Measurements from ENCODE around the gene C1orf198.

C1orf198 gene

GRCh38 chr1:230891413-230891812, 23.1 kb upstream of the C1orf198 start:
- DNase-seq = no peak

GRCh38 chr1:230884646-230885045, 16.3 kb upstream of the C1orf198 start:
- no peak for DNase-seq

DNA sequence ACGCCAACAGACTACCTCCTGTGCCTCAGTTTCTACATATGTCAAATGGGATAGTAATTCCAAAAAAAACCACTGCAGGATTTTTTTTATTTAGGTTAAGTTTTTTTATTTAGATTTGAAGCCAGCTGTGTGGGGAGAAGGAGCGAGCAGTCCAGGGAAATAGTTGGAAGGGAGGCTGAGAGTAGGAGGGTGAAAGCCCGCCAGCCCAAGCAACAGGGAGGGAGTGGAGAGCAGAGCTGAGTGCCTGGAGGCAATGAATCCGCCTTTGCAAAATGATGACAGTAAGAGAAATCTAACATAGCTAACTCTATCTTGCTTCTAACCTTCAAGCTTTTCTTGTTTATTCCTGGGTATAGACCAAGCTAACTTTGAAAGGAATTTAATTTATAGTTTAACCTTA, 15.6 kb upstream of the C1orf198 start:
- DNase-seq = no peak

DNA sequence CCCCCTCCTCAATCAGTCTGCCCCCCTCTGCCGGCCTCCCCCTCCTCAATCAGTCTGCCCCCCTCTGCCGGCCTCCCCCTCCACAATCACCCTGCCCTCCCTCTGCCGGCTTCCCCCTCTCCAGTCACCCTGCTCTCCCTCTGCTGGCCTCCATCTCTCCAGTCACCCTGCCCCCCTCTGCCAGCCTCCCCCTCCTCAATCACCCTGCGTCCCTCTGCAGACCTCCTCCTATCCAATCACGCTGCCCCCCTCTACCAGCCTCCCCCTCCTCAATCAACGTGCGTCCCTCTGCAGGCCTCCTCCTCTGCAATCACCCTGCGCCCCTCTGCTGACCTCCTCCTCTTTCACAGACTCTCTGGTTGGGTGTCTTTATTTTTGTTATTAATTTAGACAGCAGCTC, 11.5 kb upstream of the C1orf198 start:
- DNase-seq = no peak

GRCh38 chr1:230878591-230878990, 10.3 kb upstream of the C1orf198 start:
- DNase-seq = no peak

DNA sequence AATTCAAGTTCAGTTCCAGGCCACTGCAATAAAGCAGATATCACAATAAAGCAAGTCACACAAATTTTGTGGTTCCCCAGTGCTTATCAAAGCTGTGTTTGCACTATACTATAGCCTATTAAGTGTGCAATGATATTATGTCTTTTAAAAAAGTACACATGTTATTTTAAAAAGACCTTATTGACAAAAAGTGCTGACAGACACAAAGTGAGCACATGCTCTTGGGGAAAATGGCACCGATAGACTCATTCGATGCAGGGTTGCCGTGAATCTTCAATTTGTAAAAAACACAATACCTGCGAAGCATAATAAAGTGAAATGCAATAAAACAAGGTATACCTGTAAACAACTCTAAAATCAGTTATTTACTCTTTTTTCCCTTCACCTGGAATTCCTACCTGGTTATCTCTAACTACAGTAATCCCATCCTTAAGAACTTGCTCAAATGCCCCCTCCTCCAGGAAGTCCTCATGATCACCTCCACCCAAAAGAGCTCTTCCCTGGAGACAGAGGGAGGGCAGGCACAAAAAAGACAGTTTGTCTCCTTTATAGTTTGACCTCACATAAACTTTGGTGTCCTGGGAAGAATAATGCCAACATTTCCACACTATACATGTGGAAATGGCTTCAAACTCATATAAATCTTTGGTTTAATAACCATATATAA, 9.7 kb upstream of the C1orf198 start:
- no peak for DNase-seq

DNA sequence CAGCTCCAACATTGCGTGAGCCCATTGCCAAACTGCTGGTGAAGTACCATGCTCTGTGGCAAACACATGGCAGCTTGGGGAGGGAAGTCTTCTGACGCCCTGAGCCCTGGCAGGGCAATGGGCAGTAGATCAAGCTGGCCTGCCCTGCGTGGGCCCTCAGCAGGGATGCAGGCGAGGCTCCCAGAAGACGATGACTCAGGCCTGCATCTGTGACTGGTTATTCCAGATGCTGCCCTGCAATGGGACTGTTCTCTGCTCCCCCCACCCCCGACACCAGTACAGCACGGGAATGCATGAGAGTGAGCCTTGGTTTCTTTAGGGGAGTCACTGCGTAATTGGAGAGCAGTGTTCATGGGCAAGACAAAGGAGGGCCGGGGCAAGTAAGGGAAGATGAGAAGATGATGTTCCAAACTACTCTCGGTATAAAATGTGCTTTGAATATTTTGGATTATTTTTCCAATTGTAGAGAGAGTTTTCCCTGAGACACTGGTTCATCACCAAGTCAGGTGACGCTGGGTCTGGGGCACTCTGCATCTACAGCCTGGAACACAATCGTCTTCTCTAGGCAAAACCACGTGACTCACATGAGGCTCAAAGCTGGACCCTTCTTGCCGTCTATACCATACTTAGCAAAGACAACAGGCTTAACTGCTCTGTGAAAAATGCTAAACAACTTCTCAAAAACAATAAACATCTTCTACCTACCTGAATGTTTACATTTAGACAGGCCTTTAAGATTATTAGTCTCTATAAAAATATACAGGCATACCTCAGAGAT, 9.0 kb upstream of the C1orf198 start:
- DNase-seq = no peak

DNA sequence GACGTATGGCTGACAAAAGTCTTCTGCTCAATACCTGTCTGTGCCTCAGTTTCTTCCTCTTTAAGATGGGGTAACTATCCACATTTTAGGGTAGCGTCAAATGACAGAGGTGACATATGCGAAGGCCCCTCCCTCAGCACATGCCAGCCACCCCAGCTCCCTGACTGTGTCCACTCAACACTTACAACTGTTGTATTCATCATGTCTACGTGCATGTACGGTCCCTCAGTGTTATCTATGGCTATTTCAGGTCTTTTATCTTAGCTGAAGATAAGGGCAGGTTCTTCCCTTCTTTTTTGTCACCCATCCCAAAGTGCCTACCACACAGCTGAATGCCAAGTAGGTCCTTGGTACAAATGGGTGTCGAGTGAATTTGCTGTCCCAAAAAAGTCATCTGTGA, 8.3 kb upstream of the C1orf198 start:
- no peak for DNase-seq

GRCh38 chr1:230875370-230875769, 7.0 kb upstream of the C1orf198 start:
- DNase-seq = no peak

DNA sequence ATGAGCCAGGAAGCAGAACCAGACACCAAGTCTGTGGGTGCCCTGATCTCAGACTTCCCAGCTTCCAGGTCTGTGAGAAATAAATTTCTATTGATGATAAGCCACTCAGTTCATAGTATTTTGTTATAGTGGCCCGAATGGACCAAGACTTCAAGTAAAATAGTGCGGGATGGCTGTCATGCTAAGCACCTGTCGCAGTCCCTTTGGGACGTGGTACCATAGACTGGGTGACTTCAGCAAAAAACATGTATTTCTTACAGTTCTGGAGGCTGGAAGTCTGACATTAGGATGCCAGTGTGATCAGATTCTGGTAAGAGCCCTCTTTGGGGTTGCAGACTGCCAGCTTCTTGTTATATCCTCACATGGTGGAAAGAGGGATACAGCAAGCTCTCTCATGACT, 2.6 kb upstream of the C1orf198 start:
- no peak for DNase-seq

GRCh38 chr1:230869500-230869899, 1.2 kb upstream of the C1orf198 start:
- no peak for DNase-seq

- DNase-seq = no peak
These were observed 540 bp upstream of the C1orf198 start for GRCh38 chr1:230868736-230869385.

DNA sequence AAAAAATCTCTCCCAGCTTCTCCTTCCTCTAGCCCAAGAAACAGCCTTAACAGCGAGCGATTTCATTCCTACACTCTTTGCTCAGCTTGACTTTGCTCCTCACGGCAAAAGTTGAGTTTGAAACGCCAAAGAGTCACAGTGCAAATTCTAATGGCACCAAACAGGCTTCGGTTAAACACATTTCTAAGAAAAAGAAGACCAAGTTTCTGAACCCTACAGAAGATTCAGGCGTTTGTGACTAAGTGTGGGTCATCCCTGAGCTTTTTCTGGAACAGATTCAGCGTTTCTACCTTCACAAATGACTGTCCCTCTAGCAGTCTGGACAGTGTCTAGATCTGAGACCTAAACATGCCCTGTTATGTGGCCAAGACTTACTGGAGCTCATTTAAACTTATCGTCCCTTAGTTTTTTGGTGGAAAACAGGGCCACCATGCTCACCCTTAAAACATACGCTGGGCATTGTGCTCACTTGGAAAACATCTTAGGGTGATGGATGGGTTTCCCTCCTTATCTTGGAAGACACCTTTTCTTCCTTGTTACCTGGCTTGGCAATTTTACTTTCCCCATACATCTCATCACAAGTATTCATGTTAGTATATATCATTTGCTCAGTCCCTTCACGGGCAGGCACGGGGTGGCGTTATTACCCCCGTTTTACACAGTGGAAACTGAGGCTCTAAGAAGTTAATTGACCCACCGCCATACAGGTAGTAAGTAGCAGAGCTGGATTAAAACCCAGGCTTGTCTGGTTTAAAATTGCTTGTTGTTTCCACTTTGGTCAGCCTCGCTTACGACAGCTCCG, 1.0 kb downstream of the C1orf198 start:
- DNase-seq = no peak

- no peak for DNase-seq
These were observed 1.9 kb downstream of the C1orf198 start for GRCh38 chr1:230866171-230867070.

DNA sequence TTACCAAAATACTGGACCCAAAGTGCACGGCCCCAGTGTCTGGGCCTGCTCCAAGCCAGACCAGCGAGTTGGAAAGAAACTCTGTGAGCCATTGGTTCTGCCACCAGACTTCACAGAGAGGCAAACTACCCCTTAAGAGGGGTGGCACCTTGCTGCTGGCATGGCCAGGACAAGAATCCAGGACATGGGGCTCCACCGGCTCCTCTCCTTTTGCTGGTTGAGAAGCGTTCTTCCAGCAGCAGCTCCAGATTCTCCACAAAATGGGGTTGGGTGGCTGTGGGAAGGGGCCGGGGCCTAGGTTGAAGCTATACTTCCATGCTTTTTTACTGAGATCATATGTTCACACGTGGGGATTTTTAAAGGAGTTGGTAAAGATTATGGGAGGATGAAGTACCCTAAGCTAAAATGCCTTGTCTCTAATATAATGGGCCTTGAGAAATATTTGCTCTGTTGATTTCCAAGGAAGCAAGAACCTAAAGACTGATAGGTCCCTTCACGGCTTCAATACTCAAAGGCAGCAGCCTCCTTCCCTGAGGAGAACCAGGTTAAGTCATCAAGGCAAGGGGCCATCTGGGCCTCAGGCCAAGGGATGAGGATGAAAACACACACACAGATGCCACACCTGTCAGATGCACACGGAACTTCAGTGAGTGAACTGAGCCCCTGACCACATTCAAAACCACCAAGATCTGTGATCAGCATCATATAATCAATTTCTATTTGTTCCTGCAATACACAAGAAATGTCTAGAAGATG, 3.1 kb downstream of the C1orf198 start:
- DNase-seq = no peak

DNA sequence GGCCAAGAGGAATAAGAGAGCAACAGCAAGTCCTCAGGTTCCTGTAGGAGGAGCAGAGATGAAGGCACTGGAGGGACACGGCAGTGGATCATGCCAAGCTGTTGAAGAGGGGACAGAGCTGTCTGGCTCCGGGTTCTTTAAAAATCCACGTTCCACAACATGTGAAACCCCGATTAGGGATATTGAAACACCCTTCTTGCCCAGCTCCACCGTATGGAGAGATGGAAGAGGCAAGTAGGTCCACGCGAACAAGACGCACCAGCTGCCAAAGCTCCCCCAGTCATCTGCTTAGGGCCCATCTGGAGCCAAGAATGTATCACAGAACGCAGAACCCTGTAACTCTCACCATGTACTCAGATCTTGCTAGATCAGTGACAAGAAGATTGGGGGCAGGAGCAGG, 3.9 kb downstream of the C1orf198 start:
- DNase-seq = no peak

- no peak for DNase-seq
These were observed 4.9 kb downstream of the C1orf198 start for GRCh38 chr1:230863449-230863848.

GRCh38 chr1:230861970-230862595, 6.2 kb downstream of the C1orf198 start:
- DNase-seq = no peak

GRCh38 chr1:230861489-230861888, 6.8 kb downstream of the C1orf198 start:
- DNase-seq = no peak

- no peak for DNase-seq
These were observed 7.5 kb downstream of the C1orf198 start for GRCh38 chr1:230860617-230861384.
